Skeletal muscle satellite cell (primary cell): ENCODE measurements around the gene PSRC1.
"Not testable (repeated sequence)": the region's sequence is repeated elsewhere in the genome, so short reads cannot be mapped to it uniquely, and the experiment has no call there.

Experiments
- H3K27me3 ChIP-seq: 2 replicates; pipeline ENCODE4 v1.7.0; 2013; ENCODE audit warnings: low read length; ENCODE audit not compliant: control insufficient read depth, insufficient read depth
- H3K36me3 ChIP-seq: 2 replicates; pipeline ENCODE4 v1.7.0; 2013; ENCODE audit warnings: mild to moderate bottlenecking, control low read depth, low read length; ENCODE audit not compliant: insufficient read depth
- H3K4me1 ChIP-seq: 2 replicates; pipeline ENCODE4 v1.7.0; 2013; ENCODE audit warnings: low read length; ENCODE audit not compliant: control insufficient read depth, insufficient read depth
- H3K4me2 ChIP-seq: 2 replicates; pipeline ENCODE4 v1.7.0; 2013; ENCODE audit warnings: mild to moderate bottlenecking, low read length
- H3K4me3 ChIP-seq: 2 replicates; pipeline ENCODE4 v1.7.0; 2013; ENCODE audit warnings: low read length
- H3K9ac ChIP-seq: 2 replicates; pipeline ENCODE4 v1.7.0; 2013; ENCODE audit warnings: mild to moderate bottlenecking, low read depth, low read length, moderate library complexity
- H3K9me3 ChIP-seq: replicated peaks from 2 replicates; pipeline ENCODE4 v1.7.0; 2013; ENCODE audit warnings: mild to moderate bottlenecking, control low read depth, low read length

The PSRC1 gene

DNA sequence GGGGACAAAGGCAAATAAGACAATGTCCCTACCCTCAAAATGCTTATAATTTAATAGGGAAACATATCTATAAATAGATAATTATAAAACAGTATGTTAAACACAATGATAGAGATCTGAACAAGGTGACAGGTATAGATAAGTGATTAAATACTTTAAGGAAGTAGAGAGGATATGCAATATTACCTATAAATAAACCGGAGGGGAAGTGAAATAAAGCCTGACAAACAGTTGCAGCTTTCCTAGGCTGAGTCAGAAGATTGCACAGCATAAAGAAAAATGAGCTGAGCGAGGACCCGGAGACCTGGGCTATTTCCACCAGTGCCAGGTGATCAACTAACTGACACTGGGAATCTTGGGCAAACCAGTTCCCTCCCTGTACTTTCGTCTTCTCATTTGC, 11.5 kb upstream of the PSRC1 start:
- Histone ChIP-seq H3K36me3 (no peaks in the 10 kb centered on the region), H3K9ac (no peak overlapping the region), H3K9me3 (no peaks in the 10 kb centered on the region), H3K27me3 (no peaks in the 10 kb centered on the region), H3K4me2 (no peak overlapping the region), H3K4me3 (no peak overlapping the region), H3K4me1 (peaks cover 21% of the 10 kb centered on the region)

DNA sequence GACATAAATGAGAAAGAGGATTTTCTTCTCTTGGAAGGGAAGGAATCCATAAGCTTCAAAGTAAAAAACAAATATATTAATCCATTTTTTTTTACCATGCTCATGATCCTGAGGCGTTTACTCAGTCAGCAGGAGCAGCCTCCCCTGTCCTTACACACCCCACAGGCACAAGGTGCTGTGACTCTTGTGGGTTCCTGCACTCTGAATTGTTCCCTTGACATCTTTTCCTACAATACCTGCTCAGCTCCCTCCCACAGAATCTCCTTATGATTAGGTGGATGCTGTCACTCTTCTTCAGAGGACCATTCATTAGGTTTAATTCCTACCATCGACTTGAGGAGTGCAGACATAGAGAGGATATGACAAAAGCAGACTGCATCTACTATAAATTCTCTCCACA, 10.1 kb upstream of the PSRC1 start:
- H3K36me3 ChIP-seq, result no peaks in the 10 kb centered on the region
- no peak overlapping the region for H3K4me3 ChIP-seq
- peaks cover 7% of the 10 kb centered on the region for H3K4me1 ChIP-seq
- H3K9me3 ChIP-seq, result no peaks in the 10 kb centered on the region
- no peak overlapping the region for H3K4me2 ChIP-seq
- no peaks in the 10 kb centered on the region for H3K27me3 ChIP-seq
- H3K9ac ChIP-seq, result no peak overlapping the region

DNA sequence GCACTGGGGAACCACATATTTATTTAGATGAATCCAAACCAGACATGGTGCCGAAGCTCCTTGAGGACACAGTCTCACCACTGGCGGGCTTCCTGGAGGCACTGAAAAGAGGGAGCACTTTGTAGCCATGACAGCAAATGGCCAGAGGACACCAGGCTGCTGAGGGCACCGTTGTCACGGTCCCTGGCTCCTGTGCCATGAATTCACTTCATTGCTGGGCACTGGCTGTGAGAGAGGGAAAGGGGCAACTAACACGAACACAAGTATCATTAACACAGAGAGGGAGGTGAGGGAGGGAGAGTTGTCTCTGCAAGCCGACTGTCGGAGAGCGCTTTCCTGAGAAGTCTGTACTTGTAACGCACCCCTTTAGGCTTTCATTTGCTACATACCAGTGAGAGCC, 9.4 kb upstream of the PSRC1 start:
- Histone ChIP-seq H3K4me1 (peaks cover 5% of the 10 kb centered on the region), H3K36me3 (no peaks in the 10 kb centered on the region), H3K9ac (no peak overlapping the region), H3K4me2 (no peak overlapping the region), H3K27me3 (no peaks in the 10 kb centered on the region), H3K4me3 (no peak overlapping the region), H3K9me3 (no peaks in the 10 kb centered on the region)

DNA sequence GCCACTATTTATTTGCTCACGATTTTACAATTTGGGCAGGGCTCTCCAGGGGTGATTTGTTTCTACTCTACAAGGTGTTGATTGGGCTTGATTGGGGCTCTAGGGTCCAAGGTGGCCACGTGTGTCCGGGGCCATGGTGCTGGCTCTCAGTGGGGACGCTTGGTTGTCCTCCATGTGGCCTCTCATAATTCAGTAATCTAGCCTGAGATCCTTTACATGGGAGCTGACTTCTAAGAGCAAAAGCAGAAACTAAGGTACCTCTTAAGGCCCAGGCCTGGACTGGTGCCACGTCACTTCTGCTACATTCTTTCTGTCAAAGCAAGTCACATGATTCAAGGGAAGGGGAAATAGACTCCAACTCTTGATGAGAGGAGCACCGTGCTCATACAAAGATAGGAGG, 8.1 kb upstream of the PSRC1 start:
- Histone ChIP-seq H3K9me3 (no peaks in the 10 kb centered on the region), H3K9ac (no peak overlapping the region), H3K36me3 (no peaks in the 10 kb centered on the region), H3K4me1 (peaks cover 5% of the 10 kb centered on the region), H3K4me3 (no peak overlapping the region), H3K4me2 (no peak overlapping the region), H3K27me3 (no peaks in the 10 kb centered on the region)

DNA sequence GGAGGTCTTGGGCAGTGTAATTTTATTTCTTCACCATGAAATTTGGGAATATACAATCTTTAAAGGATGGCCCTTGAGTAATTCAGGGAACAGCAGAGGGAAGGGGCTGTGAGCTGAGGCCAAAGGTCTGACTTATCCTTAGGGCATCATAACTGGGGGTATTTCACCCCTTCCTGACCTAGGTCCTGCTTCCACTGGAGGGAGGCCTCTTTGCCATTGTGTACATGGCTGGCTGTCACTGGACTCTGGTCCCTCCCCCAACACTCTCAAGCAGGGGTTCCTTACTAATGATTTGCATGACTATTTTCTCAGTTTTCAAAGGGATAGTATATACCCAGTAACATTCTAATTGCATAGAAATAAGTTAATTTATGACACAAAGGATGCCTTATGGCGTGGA, 7.2 kb upstream of the PSRC1 start:
- H3K36me3 ChIP-seq, result no peaks in the 10 kb centered on the region

GRCh38 chr1:109286762-109287161, 3.8 kb upstream of the PSRC1 start:
- H3K9ac ChIP-seq, H3K4me3 ChIP-seq, H3K4me2 ChIP-seq, H3K36me3 ChIP-seq, H3K27me3 ChIP-seq, H3K9me3 ChIP-seq: not testable (repeated sequence)
- peaks cover 19% of the 10 kb centered on the region for H3K4me1 ChIP-seq

More for the DNA sequence above, 7.2 kb upstream of the PSRC1 start:
- Histone ChIP-seq H3K4me3 (no peak overlapping the region), H3K4me2 (no peak overlapping the region), H3K27me3 (no peaks in the 10 kb centered on the region), H3K4me1 (peaks cover 5% of the 10 kb centered on the region), H3K9me3 (no peaks in the 10 kb centered on the region), H3K9ac (no peak overlapping the region)

DNA sequence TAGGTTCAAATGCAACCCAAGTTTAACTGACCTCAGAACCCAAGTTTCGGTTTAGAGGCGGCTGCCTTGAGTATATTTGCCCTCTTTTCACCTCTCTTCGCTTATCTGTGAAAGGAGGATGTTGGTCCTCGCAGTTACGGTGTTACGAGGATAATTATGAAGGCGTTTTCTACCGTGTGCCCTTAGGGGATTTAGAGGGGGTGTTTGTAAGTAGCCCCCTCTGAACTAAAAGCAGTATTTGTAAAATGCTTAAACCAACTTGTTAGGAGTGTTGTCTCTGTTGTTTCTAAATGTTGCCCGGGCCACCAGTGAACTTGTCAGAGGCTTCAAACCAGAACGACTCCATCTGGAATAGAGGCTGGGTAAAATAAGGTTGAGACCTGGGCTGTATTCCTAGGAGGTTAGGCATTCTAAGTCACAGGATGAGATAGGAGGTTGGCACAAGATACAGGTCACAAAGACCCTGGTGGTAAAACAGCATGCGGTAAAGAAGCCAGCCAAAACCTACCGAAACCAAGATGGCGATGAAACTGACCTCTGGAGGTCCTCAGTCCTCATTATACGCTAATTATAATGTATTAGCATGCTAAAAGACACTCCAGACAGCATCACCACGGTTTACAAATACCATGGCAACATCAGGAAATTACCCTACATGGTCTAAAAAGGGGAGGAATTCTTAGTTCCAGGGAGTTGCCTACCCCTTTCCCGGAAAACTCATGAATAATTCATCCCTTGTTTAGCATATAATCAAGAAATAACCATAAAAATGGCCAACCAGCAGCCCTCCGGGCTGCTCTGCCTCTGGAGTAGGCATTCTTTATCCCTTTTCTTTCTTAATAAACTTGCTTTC, 1.0 kb upstream of the PSRC1 start:
- Histone ChIP-seq H3K27me3 (no peaks in the 10 kb centered on the region), H3K9ac (peak overlapping the region; percentile 84), H3K4me1 (peaks cover 28% of the 10 kb centered on the region), H3K9me3 (no peaks in the 10 kb centered on the region), H3K4me3 (peak overlapping the region; percentile 96), H3K36me3 (peaks cover 10% of the 10 kb centered on the region), H3K4me2 (peak overlapping the region; percentile 97)

DNA sequence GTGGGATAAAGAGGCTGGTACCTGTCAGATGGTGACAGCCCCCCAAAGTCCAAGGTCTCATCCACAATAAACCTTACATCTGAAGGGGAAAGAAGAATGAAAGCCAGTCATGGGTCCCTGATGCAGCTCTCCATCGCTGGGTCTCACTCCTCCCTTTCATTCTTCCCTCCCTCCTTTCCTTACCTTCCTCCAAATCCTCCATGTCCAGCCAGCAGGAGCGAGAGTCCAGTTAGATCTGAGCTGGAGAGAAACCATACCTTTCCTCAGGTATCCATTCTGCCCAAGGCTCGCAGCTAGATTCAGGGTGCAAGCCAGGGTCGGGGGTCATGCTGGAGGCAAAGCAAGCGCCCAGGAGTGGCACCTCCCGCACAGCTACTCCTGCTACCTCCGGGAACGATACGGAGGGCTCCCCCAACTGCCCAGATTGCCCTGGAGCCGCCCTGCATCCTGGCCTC, 421 bp downstream of the PSRC1 start:
- Histone ChIP-seq H3K27me3 (no peaks in the 10 kb centered on the region), H3K4me1 (peaks cover 28% of the 10 kb centered on the region), H3K4me3 (peak overlapping the region; percentile 96), H3K9ac (peak overlapping the region; percentile 84), H3K4me2 (peak overlapping the region; percentile 97), H3K9me3 (no peaks in the 10 kb centered on the region), H3K36me3 (peaks cover 20% of the 10 kb centered on the region)

- peak overlapping the region; percentile 97 for H3K4me2 ChIP-seq
- H3K9me3 ChIP-seq, result no peaks in the 10 kb centered on the region
- peak overlapping the region; percentile 96 for H3K4me3 ChIP-seq
- peaks cover 20% of the 10 kb centered on the region for H3K36me3 ChIP-seq
- peak overlapping the region; percentile 84 for H3K9ac ChIP-seq
- H3K4me1 ChIP-seq, result peaks cover 31% of the 10 kb centered on the region
- no peaks in the 10 kb centered on the region for H3K27me3 ChIP-seq
Measured at GRCh38 chr1:109281680-109282496, 1.1 kb downstream of the PSRC1 start.

DNA sequence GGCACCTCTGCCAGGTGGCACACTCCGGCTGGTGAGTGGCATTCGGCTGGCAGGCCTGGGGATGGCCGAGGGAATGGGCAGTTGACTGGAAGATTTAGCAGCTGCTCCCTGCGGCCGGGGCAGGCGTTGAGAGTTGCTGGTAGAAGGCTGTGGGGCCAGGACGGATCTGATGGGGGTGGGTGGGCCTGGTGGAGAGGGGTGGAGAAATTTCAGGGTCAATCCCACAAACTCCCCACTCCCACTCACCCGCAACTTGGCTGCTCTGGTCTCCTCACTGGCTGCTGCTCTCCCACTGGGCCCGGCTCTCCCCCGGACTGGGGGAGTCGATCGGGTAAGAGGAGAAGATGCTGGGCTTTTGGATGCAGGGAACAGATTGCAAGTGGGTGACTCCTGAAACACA, 2.1 kb downstream of the PSRC1 start:
- H3K9me3 ChIP-seq, result no peaks in the 10 kb centered on the region
- H3K27me3 ChIP-seq, result no peaks in the 10 kb centered on the region
- H3K36me3 ChIP-seq, result peaks cover 20% of the 10 kb centered on the region
- no peak overlapping the region for H3K4me3 ChIP-seq
- H3K4me2 ChIP-seq, result peak overlapping the region; percentile 97
- peaks cover 37% of the 10 kb centered on the region for H3K4me1 ChIP-seq
- no peak overlapping the region for H3K9ac ChIP-seq

GRCh38 chr1:109279615-109280278, 3.2 kb downstream of the PSRC1 start:
- no peak overlapping the region for H3K9ac ChIP-seq
- H3K4me1 ChIP-seq, result peaks cover 47% of the 10 kb centered on the region
- H3K4me2 ChIP-seq, result no peak overlapping the region
- H3K27me3 ChIP-seq, result no peaks in the 10 kb centered on the region
- peaks cover 20% of the 10 kb centered on the region for H3K36me3 ChIP-seq
- H3K9me3 ChIP-seq, result no peaks in the 10 kb centered on the region
- no peak overlapping the region for H3K4me3 ChIP-seq
